WTC11 (cell line): ENCODE measurements around the gene ZNF646. TPM values are rescaled to one million over a fixed set of nuclear protein-coding genes. Genes with fewer than 3 reads are reported as not detected.

Experiments used
- ATAC-seq: fragments of 200-7000 bp; cut with Tn5 transposase; 2 replicates; pipeline ENCODE4 v1.10.0; 2021; ENCODE audit warnings: mild to moderate bottlenecking, moderate library complexity
- Bru-seq: library from RNA; stranded (reverse); fragments of 400-500 nt; gene quantifications from one replicate; lab custom pipeline; 2021; lab: Mats Ljungman, UMichigan
- CTCF ChIA-PET: fragments of 300-600 bp; sonication (Branson Sonifier 250); formaldehyde crosslinking; loops from one replicate; lab custom pipeline; 2021; ENCODE audit warnings: antibody characterized with exemption; lab: Charles Lee
- POLR2A ChIA-PET: fragments of 350-600 bp; sonication (Branson Sonifier 250); formaldehyde crosslinking; loops from one replicate; lab custom pipeline; 2021; ENCODE audit warnings: antibody characterized with exemption; lab: Charles Lee
- DNase-seq: peaks from one replicate; pipeline ENCODE4 v3.0.0; 2021; ENCODE audit warnings: low spot score
- H3K27ac Mint-ChIP-seq: 2 replicates; pipeline ENCODE4 v1.8.0; 2021; ENCODE audit warnings: mixed read lengths
- H3K27me3 Mint-ChIP-seq: 2 replicates; pipeline ENCODE4 v1.8.0; 2021; ENCODE audit warnings: low read depth, mild to moderate bottlenecking, moderate library complexity, mixed read lengths
- H3K36me3 Mint-ChIP-seq: 2 replicates; pipeline ENCODE4 v1.8.0; 2021; ENCODE audit warnings: mixed read lengths
- H3K4me1 Mint-ChIP-seq: 2 replicates; pipeline ENCODE4 v1.8.0; 2022; ENCODE audit warnings: mixed read lengths
- H3K4me3 Mint-ChIP-seq: 2 replicates; pipeline ENCODE4 v1.8.0; 2021; ENCODE audit warnings: mild to moderate bottlenecking, moderate library complexity, mixed read lengths
- H3K9me3 Mint-ChIP-seq: 2 replicates; pipeline ENCODE4 v1.8.0; 2021; ENCODE audit warnings: mixed read lengths
- AFF4 ChIP-seq: sonication (generic); formaldehyde crosslinking; IDR thresholded peaks from 2 replicates; pipeline ENCODE4 v1.8.1; 2023; ENCODE audit warnings: mild to moderate bottlenecking, missing genetic modification reagents, borderline replicate concordance
- CREM ChIP-seq: sonication (generic); formaldehyde crosslinking; IDR thresholded peaks from 2 replicates; pipeline ENCODE4 v1.8.1; 2022; ENCODE audit warnings: mild to moderate bottlenecking, missing genetic modification reagents, moderate library complexity
- ETV6 ChIP-seq: sonication (generic); formaldehyde crosslinking; IDR thresholded peaks from 2 replicates; pipeline ENCODE4 v1.8.1; 2022; ENCODE audit warnings: mild to moderate bottlenecking, missing genetic modification reagents
- FOXK1 ChIP-seq: sonication (generic); formaldehyde crosslinking; IDR thresholded peaks from 2 replicates; pipeline ENCODE4 v1.8.0; 2022; ENCODE audit warnings: mild to moderate bottlenecking, moderate library complexity, missing genetic modification reagents
- FOXP1 ChIP-seq: sonication (generic); formaldehyde crosslinking; IDR thresholded peaks from 2 replicates; pipeline ENCODE4 v1.8.0; 2022; ENCODE audit warnings: missing genetic modification reagents, mild to moderate bottlenecking, moderate library complexity, borderline replicate concordance
- GRHL2 ChIP-seq: fragments of 250-450 bp; sonication (Bioruptor Pico); IDR thresholded peaks from 2 replicates; pipeline ENCODE4 v1.8.0; 2022; ENCODE audit warnings: mild to moderate bottlenecking, moderate library complexity; ENCODE audit not compliant: insufficient replicate concordance, severe bottlenecking
- JUN ChIP-seq: sonication (generic); formaldehyde crosslinking; IDR thresholded peaks from 2 replicates; pipeline ENCODE4 v1.8.0; 2023; ENCODE audit warnings: mild to moderate bottlenecking, missing genetic modification reagents
- MAX ChIP-seq: sonication (generic); formaldehyde crosslinking; IDR thresholded peaks from 2 replicates; pipeline ENCODE4 v1.8.0; 2022; ENCODE audit warnings: mild to moderate bottlenecking, missing genetic modification reagents
- MLX ChIP-seq: sonication (generic); formaldehyde crosslinking; IDR thresholded peaks from 2 replicates; pipeline ENCODE4 v1.8.1; 2023; ENCODE audit warnings: mild to moderate bottlenecking, missing genetic modification reagents, moderate library complexity
- NR2C2 ChIP-seq: sonication (generic); formaldehyde crosslinking; IDR thresholded peaks from 2 replicates; pipeline ENCODE4 v1.8.0; 2022; ENCODE audit warnings: mild to moderate bottlenecking, missing genetic modification reagents
- NR3C1 ChIP-seq: sonication (generic); formaldehyde crosslinking; conservative IDR thresholded peaks from 2 replicates; pipeline ENCODE4 v1.8.1; 2023; ENCODE audit warnings: low read depth, mild to moderate bottlenecking, missing genetic modification reagents
- SOX15 ChIP-seq: fragments of 250-450 bp; sonication (Bioruptor Pico); IDR thresholded peaks from 2 replicates; pipeline ENCODE4 v1.9.0; 2021; ENCODE audit warnings: mild to moderate bottlenecking
- STAT6 ChIP-seq: sonication (generic); formaldehyde crosslinking; conservative IDR thresholded peaks from 2 replicates; pipeline ENCODE4 v1.8.1; 2023; ENCODE audit warnings: mild to moderate bottlenecking, low read depth, missing genetic modification reagents, moderate library complexity
- USF1 ChIP-seq: sonication (generic); formaldehyde crosslinking; IDR thresholded peaks from 2 replicates; pipeline ENCODE4 v1.8.0; 2022; ENCODE audit warnings: mild to moderate bottlenecking, missing genetic modification reagents
- USF2 ChIP-seq: sonication (generic); formaldehyde crosslinking; IDR thresholded peaks from 2 replicates; pipeline ENCODE4 v1.8.1; 2023; ENCODE audit warnings: mild to moderate bottlenecking, missing genetic modification reagents, moderate library complexity
- ZBTB43 ChIP-seq: sonication (generic); formaldehyde crosslinking; IDR thresholded peaks from 2 replicates; pipeline ENCODE4 v1.8.1; 2023; ENCODE audit warnings: mild to moderate bottlenecking, missing genetic modification reagents
- ZMAT4 ChIP-seq: fragments of 250-450 bp; sonication (Bioruptor Pico); IDR thresholded peaks from 2 replicates; pipeline ENCODE4 v1.9.0; 2021; ENCODE audit warnings: mild to moderate bottlenecking
- ZNF263 ChIP-seq: sonication (generic); formaldehyde crosslinking; IDR thresholded peaks from 2 replicates; pipeline ENCODE4 v1.8.1; 2022; ENCODE audit warnings: low read depth, mild to moderate bottlenecking, moderate library complexity, missing genetic modification reagents
- ZNF317 ChIP-seq: sonication (generic); formaldehyde crosslinking; IDR thresholded peaks from 2 replicates; pipeline ENCODE4 v1.8.1; 2023; ENCODE audit warnings: low read depth, mild to moderate bottlenecking, moderate library complexity, missing genetic modification reagents, borderline replicate concordance
- long read RNA-seq, 3 experiments: library from RNA in 1 of 3; library from capped mRNA in 1 of 3; library from polyadenylated mRNA in 1 of 3; unstranded in 2 of 3; stranded (forward) in 1 of 3; transcript quantifications; one replicate each; pipeline ENCODE4 v2.0.0, GENCODE V29; 2021
- total RNA-seq: library from RNA; stranded (reverse); gene quantifications from 3 replicates; pipeline ENCODE4 v1.2.3, GENCODE V29; 2021

The ZNF646 gene
- 26.7 to 29.3 TPM (median 29.1 TPM) in 3 replicates for total RNA-seq
- percentile 81 among the genes with signal in this experiment for Bru-seq, nascent RNA
- long read RNA-seq, experiment 1, full-length matches to known transcripts = 16 of 43 reads
- long read RNA-seq, experiment 1, partial matches to known transcripts = 13 of 43 reads
- long read RNA-seq, experiment 1, other reads (novel, unspliced or antisense) = 14 of 43 reads
- long read RNA-seq, experiment 2, full-length matches to known transcripts = 8 of 14 reads
- long read RNA-seq, experiment 2, partial matches to known transcripts = 5 of 14 reads
- long read RNA-seq, experiment 2, other reads (novel, unspliced or antisense) = 1 of 14 reads
- long read RNA-seq, experiment 3 = 0 reads

GRCh38 chr16:31073970-31074813, at the start of gene ZNF646, which contains the start of gene ZNF668:
Gene ZNF646, plus strand, starts transcription at chr16:31074422. Its CDS starts 1,903 bp downstream, at chr16:31076325.
Gene ZNF668, minus strand, starts transcription at chr16:31074240. Its CDS starts 9,781 bp downstream, at chr16:31064459.
- ChIA-PET POLR2A (interaction anchor here (0.5 to 1.7 kb wide), 15 partner anchors 10 to 1297 kb away, joined by 3 to 13 read pairs (median 5); partner anchors contain the start of genes FUS, HSD3B7, KAT8 and PRSS8), CTCF (interaction anchor here (1.0 to 2.4 kb wide), 12 partner anchors 19 to 386 kb away, joined by 3 to 22 read pairs (median 7); partner anchors contain the start of genes HSD3B7, VKORC1 and ZNF843)
- ATAC-seq (peak; percentile 86), DNase-seq (peak; percentile 97)
- peaks cover 19% of the 10 kb centered on the region for H3K36me3 Mint-ChIP-seq
- H3K27ac Mint-ChIP-seq = peak within 1 kb of the TSS; percentile 95
- peak within 1 kb of the TSS; percentile 99 for H3K4me3 Mint-ChIP-seq
- no peaks in the 10 kb centered on the region for H3K9me3 Mint-ChIP-seq
- no peaks in the 10 kb centered on the region for H3K27me3 Mint-ChIP-seq
- H3K4me1 Mint-ChIP-seq = peaks cover 19% of the 10 kb centered on the region
- TF ChIP-seq USF1 (CRISPR knock-in tag) (no peak), CREM (CRISPR knock-in tag) (peak; percentile 89), USF2 (CRISPR knock-in tag) (no peak), SOX15 (CRISPR knock-in tag) (no peak), NR2C2 (CRISPR knock-in tag) (no peak), STAT6 (CRISPR knock-in tag) (no peak), ETV6 (peak; percentile 75), NR3C1 (no peak), FOXK1 (peak; percentile 98), ZNF317 (CRISPR knock-in tag) (no peak), MAX (CRISPR knock-in tag) (no peak), JUN (CRISPR knock-in tag) (no peak), MLX (no peak), ZNF263 (peak; percentile 98), FOXP1 (CRISPR knock-in tag) (peak; percentile 80; the same call in 1 of the 2 replicates), ZMAT4 (no peak), ZBTB43 (CRISPR knock-in tag) (no peak), AFF4 (CRISPR knock-in tag) (no peak), GRHL2 (CRISPR knock-in tag) (no peak)
